ENCODE measurements around the gene GATAD2A.
"Not testable (repeated sequence)": the region's sequence is repeated elsewhere in the genome, so short reads cannot be mapped to it uniquely, and the experiment has no call there.

The GATAD2A gene

DNA sequence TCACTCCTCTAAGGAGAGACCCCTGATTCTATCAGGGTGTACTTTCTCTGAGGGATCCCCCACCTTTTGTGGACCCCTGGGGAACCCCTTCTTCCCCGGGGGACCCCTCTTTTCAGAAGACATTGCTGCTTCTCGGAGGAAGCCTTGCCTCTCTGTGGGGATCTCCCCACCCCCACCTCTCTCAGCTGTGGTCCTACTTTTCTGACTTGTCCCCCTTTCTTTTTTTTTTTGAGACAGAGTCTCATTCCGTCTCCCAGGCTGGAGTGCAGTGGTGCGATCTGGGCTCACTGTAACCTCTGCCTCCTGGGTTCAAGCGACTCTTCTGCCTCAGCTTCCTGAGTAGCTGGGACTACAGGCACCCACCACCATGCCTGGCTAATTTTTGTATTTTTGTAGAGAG, 18.4 kb upstream of the GATAD2A start:
- no peak for DNase-seq (ENCODE audit: low read depth)

DNA sequence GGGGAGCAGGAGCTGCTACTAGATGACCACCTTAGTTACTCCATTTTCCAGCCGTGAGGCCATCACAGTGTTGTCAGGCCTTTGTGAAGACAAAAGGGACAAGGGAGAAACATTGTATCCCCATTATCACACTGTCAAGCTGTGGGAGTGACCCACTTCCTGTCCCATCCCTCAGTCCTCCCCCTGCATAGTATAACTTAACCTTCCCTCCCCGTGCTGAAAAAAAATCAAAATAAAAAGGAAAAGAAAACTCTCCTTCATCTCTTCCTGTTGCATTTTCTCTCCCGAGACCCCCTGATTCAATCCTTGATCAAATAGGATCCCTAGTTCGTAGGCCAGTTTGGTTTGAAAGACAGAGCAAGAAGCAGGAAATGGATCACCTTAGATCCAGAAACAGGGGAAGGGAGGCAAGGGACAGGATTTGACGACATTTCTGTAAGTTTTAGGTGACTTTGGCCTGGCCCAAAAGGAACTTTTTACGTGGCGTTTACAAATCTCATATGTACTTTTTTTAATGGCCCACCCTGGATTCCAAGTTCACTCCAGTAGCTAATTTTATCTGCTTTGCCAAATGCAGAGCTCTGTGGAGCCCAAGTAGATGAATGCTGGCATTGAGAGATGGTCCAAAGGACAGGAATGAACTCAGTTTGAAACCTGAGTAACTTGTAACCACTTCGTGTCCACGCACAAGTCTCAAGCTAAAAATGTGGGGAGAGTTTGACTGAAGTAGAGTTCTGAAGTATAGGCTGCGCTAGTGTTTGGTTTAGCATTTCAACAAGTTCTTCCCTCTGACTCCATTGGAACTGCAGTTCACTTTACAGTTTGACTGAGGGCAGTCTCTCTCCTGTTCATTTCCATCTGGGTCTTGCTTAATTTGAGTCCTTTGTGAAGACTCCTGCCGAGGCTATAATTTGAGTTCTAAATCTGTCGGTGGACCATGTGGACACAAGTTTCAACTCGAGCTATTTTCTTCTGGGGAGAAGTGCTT, 16.6 kb upstream of the GATAD2A start:
- no peak for DNase-seq (ENCODE audit: low read depth)

DNA sequence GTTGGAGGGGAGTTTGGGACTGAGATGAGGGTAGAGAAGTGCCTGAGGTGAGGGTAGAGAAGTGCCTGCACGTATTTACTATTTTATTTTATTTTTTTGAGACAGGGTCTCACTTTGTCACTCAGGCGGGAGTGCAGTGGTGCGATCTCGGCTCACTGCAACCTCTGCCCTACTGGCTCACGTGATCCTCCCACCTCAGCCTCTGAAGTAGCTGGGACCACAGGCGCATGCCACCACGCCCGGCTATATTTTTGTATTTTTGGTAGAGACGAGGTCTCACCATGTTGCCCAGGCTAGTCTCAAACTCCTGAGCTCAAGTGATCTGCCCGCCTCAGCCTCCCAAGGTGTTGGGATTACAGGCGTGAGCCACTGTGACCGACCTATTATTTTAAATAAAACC, 15.8 kb upstream of the GATAD2A start:
- DNase-seq (ENCODE audit: low read depth) = not testable (repeated sequence)

DNA sequence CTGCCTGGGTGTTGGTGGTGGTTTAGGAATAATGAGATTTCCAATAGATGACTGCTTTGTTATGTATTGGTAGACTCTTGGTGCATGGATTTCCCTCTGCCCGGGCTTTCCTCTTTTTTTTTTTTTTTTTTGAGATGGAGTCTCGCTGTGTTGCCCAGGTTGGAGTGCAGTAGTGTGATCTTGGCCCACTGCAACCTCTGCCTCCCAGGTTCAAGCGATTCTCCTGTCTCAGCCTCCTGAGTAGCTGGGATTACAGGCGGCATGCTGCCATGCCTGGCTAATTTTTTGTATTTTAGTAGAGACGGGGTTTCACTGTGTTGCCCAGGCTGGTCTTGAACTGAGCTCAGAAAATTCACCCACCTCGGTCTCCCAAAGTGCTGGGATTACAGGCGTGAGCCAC, 11.1 kb upstream of the GATAD2A start:
- not testable (repeated sequence) for DNase-seq (ENCODE audit: low read depth)

DNA sequence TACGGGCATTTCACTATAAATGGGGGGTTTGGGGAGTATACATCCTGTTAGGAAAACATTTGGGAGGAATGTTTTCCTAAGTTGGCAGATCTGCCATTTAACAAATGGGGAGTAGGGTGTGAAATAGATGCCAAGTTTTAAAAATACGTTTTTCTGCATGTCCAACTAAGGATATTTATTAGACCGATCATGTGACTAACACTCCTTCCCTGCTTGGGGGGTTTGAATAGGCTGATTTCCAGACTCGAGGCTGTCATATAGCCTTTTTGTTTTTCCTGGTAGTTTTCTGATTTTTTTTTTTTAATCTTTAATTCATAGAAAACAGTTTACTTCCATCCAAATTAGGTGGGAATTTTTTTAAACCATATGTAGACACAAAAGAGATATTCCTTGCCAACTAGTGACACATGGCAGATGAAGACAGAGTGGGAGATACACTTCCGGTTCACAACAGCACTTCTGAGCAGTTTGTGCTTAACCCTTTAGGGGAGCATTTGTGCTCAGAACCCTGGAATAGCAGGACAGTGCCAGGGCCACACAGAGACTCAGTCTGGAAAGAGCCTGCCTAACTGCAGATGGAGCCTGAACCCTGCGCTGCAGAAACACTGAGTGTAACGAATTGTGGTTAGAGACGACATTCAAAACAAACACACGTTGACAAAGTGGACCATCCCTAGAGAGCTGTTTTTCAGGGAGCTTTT, 5.6 kb upstream of the GATAD2A start:
- no peak for DNase-seq (ENCODE audit: low read depth)

DNA sequence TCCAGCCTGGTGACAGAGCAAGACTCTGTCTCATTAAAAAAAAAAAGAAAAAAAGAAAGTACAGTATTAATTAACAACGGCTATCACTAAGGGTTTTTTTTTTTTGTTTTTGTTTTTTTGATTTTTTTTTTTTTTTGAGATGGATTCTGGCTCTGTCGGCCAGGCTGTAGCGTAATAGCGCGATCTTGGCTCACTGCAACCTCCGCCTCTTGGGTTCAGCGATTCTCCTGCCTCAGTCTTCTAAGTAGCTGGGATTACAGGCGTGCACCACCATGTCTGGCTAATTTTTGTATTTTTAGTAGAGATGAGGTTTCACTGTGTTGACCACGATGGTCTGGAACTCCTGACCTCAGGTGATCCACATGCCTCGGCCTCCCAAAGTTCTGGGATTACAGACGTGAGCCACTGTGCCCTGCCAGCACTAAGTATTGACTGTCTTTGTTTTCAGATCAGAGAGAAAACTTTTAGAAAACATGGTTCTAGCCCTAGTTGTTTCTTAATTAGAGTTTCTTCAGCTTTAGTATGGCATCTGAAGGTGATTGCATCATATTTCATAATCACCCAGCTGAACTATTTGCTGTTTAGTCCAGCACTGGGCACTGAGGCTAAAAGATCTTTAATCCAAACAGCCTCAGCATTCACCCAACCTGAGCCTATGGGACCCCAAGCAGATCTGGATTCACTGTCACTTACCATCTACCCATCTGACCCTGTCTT, 2.7 kb upstream of the GATAD2A start:
- no peak for DNase-seq (ENCODE audit: low read depth)

DNA sequence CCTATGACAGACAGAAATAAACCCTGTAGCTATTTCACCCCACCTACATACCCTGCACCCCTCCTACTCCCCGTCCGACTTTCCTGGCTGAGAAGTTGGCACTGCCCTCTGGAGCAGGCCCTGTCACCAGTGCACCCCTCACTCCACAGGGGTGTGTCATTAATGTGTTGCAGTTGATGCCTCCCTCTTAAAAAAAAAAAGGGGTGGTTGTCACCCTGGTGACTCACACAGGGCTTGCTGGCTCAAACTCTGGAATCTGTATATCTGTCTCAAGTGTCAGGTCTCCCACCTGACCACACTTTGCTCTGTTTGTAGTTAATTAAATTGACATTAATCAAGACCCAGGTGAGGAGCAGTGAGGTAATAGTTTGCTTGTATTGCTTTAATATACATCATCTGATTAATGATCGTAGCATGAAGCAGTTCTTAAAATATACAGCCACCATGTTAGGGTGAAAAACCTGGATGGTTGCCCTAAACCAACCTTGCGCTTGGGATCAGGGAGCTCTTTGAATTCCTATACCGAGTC, 2.0 kb upstream of the GATAD2A start:
- DNase-seq (ENCODE audit: low read depth) = no peak

DNA sequence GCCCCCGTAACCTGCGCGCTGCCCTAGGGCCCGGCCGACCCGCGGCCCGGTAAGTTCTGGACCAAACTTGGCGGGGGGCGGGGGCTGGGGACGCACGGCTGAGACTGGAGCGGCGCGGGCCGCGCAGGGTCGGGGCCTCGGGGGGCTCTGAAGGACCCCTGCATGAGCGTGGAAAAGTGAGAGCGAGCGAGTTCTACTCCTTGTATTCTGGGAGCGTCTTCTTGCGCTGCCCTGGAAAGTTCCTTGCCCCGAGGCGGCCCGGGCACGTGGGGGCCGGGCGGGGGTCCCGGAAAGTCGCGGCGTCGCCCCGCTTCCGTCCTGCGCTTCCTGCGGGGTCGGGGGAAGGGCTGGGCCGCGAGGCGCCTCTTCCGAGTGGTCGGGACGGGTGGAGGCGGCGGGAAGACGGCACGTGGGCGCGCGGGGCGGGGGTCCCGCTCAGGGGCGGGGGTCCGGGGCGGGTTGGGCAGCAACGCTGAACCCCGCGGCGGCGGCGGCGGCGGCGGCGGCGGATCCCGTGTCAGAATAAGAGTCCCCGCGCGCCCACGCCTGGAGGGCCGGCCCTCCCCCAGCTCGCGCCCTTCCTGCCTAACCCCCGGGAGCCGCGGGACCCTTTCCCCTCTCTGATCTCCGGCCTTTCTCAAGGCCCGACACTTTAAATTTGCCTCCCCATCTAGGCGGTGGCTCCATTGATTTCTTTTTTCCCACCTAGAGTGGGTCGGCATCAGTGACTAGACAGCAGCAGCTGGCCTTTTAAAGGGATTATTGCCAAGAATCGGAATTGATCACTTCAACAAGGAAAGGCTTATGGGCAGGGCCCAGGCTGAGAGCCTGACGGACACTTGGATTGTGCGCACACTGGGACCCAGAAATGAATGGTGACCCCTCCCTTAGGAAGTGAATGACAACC, 749 bp downstream of the GATAD2A start:
- peak; percentile 26 for DNase-seq (ENCODE audit: low read depth)

DNA sequence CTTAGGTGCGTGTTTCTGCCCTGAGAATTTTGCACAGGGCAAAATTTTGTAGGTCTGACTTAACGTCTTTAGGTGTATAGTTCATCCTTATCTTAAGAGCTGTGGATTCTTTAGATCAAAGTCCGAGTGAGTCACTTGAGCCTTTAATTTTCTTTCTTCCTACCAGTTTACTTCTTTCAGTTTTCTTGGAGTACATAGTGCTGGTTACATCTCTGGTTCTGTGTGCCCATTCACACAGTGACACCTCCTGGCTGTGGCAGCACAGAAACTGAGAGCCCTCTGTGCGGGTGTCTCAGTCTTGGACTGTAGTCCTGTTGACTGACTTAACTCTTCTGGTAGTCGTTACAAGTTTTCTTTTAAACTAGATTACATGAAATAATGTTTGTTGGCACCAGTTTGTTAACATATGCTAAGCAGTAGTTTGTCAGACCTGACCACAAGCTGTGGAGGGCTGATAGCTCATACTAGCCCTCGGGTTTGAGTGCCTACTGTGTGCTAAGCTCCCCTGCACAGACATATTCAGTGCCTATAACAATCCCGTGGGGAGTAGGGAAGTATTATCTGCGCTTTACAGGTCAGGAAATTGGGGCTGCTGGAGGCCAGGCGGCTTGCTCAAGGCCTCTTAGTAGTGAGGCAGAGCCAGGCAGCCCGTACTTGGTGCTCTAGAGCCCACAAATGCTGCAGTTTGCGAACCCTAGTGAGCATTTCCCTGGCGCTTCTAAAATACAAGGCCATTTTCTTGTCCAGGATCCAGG, 1.6 kb downstream of the GATAD2A start:
- peak; percentile 41 for DNase-seq (ENCODE audit: low read depth)

DNA sequence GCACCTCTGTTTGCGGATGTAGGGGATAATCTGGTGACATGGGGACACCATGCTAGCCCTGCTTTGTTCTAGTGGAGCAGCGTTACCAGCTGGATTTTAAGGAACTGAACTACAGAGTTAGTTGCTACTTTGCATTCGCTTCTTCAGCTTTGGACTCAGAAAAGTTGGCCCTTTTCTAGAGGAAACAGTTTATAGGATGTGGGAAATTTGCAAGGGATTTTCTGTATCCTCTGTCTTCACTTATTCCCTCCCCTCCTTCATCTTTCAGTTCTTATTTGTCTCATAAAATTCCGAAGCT, 2.1 kb downstream of the GATAD2A start:
- no peak for DNase-seq (ENCODE audit: low read depth)

DNA sequence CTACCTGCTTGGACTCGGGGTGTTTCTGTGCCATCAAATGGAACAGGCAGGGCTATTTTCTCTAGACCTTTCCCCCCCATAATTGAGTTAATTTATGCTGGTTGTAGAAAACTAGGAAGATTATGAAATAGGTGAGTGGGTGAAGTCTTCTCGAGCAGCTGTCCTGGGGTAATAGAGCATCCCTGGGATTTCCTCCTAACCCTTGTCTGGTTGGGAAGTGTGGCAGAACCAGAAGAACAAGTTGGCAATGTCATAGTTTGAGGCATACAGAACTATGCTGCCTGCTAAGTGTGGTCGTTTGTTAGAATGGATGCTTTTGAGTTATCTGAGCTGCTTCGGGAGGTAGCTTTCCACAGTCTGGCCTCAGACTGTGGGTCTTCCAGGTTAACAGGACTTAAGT, 3.7 kb downstream of the GATAD2A start:
- no peak for DNase-seq (ENCODE audit: low read depth)

DNA sequence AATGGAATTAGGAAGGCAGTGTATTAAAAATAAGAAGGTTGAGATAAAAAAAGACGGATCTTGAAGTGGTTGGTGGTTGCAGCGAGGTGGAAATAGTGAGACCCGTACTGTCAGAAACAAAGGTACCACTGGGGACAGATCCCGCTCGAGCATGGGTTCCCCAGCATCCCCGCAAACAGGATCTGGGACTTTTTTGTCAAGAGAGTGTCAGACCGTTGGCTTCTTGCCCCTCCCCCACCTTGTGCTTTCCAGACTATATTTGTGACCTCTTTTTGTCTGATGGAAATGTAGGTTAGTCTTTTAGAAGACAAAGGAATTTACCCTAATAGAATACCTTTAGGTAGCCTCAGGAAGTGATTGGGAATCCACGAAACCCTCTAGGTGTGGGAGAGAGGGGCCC, 4.2 kb downstream of the GATAD2A start:
- DNase-seq (ENCODE audit: low read depth) = no peak

DNA sequence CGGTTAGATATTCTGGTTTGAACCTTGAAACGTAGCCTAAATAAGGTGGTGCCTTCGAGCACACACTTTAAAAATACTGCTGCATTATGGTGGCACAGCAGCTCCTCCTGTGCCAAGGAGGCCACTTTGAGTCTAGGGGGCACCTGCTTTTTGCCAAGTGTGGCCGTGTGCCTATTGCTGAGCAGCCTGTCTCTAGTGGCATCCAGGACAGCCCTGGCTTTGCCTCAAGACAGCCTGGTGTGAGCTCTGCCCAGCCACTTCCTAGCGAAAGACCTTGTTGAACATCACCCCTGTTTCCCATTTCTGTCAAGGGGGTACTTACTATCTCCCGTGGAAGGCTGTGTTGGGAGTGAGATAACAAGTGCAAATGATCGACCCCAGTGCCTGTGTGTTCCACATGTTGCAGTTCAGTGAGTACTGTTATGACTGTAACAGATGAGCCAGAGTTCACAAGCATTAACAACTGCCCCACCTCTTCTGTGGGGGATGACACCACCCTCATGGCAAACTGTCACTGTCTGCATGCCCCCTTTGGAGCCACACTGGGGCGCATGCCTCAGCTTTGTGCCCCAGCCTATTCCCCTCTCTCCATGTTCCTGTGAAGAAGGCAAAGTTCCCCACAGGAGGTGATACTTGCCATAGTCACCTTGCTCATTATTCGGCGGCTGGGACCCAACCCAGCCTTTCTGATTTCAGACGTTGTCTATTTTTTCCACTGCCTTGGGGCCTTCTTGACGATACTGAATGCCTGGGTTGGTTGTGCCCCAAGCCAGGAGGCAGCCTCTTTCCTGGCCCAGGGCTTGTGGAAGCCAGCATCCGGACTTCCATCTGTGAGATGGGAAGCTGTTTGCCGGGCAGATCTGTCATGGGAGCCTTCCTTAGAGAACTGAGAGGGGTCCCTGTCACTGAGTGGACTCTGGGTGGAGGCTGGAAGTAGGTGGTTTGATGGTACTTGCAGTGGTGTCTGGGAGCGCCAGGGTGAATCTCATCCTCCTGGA, 5.4 kb downstream of the GATAD2A start:
- no peak for DNase-seq (ENCODE audit: low read depth)

DNA sequence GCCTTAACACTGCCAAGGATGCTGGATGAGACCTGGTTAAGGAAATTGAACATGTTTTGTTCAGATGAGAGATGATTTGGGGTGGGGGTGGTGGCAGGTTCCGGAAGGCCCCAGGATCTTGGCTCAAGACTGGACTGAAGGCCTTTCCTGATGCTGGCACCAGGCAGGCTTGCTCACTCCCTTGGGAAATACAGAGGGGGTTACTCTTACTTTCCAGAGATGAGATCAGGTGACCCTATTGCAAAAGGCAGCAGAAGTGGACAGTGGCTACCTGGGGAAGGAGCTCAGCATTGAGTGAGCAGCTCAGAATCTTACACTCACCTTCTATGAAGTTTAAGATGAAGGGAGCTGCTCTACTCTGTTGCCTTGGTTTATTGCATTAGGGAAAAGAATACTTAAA, 10.8 kb downstream of the GATAD2A start:
- DNase-seq (ENCODE audit: low read depth) = no peak

DNA sequence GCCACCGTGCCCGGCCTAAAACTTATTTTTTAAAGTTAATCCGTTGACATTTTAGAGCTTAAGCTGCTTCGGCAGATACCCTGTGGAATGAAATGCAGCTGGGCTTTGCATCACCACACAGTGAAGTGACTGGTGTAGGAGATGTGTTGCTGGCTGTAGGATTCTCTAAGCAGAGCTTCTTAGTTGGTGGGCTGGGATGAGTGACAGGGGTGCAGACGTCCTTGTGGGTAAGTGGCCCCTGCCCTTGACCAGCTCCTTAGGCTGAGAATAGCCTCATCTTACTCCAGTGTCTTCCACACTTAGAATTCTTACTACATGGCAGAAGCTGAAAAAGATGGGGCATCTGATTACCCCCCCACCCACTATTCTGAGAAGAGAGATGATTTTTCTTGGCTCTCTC, 11.6 kb downstream of the GATAD2A start:
- DNase-seq (ENCODE audit: low read depth) = no peak

DNA sequence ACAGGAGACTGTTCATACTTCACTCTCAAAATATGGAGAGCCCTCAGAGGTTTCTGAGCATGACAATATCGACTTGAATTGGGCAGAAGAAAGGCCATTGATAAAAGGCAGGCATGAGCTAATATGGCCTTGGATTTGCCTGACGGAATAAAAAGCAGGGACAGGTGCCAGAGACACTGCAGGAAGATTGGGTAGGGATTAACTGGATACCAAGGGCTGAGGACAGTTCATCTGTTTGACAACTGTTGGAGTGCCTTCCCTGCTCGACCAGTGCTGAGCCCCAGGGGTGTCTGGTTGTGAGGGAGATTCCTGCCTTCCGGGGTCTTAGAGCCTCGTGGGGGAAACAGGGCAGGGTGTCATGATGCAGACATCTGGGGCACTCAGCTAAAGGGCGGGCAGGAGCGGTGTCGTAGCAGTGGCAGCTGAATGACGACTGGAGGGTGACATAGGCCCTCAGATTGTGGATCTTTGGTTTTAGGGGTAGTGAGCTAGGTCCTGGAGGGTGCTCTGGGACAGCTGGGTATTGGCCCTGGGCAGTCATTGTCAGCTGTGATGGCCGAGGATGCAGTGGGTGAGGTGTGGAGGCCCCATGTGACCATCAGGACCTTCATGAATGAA, 12.3 kb downstream of the GATAD2A start:
- DNase-seq (ENCODE audit: low read depth) = no peak

DNA sequence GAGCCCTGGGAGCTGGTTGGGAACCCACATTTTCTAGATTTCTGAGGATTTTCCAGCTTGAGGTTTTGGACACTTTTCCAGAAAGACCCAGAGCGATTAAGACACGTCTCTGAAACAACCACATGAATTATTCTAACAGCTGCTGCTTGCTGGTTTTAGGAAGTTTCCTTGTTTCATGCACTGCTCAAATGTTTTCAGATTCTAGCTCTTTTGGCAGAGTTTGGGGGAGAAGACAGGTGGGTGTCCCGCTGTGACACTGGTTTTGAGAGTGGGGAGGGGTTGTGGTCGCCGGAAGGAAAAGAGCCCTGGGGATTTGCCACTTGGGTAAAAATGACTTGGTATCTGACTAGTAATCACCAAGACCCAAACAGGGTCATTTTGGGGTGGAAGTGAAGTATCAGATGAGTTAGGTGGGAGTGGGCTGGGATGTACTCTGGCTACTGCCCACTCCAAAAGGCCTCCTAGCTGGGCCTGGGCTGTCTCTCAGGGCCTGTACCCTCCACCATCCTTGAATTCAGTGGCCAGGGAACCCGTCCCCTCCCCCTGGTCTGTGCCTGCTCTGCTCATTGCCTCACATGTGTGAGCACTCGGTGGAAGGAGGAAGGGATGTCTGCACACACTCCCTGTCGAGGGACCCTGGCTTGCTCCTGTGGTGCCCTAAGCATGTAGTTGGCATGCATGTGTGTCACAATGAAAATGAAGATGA, 13.2 kb downstream of the GATAD2A start:
- no peak for DNase-seq (ENCODE audit: low read depth)

DNA sequence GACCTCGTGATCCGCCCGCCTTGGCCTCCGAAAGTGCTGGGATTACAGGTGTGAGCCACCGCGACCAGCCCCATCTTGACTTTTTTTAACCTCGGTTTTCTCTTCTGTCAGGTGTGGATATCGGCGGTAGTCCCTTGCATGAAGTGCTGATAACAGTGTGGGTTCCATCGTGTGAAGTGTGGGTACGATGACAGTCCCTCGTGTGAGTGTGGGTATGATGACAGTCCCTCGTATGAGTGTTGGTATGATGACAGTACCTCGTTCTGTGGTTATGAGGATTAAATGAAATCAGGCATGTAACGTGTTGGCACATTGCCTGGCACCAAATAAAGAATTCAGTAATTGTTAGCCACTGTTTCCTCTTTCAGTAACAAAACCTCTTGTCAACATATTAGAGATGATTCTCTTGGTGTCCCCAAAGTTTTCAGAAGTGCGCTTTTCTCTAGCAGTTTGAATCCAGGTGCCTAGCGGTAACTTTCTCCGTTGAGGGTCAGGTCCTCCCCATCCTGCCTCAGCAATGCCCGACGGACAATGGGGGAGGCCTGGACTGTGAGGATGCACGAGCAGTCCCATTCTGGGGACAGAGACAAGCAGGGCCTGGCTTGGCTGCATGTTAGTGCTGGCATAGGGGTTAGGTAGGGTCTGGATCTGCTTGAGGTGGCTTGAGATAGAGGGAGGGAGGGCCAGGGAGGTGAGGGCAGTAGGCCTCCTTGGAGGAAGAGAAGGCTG, 15.3 kb downstream of the GATAD2A start:
- DNase-seq (ENCODE audit: low read depth) = no peak
